Measurements from ENCODE around the gene TRIM28. TPM values are rescaled to one million over a fixed set of nuclear protein-coding genes. Genes with fewer than 3 reads are reported as not detected.

The TRIM28 gene
- total and polyA plus RNA-seq, 9 of the 15 experiments (the other 6 are each of a cell fraction or from before 2014, with no cell fraction given): 12.1 to 797 (median 490) TPM

DNA sequence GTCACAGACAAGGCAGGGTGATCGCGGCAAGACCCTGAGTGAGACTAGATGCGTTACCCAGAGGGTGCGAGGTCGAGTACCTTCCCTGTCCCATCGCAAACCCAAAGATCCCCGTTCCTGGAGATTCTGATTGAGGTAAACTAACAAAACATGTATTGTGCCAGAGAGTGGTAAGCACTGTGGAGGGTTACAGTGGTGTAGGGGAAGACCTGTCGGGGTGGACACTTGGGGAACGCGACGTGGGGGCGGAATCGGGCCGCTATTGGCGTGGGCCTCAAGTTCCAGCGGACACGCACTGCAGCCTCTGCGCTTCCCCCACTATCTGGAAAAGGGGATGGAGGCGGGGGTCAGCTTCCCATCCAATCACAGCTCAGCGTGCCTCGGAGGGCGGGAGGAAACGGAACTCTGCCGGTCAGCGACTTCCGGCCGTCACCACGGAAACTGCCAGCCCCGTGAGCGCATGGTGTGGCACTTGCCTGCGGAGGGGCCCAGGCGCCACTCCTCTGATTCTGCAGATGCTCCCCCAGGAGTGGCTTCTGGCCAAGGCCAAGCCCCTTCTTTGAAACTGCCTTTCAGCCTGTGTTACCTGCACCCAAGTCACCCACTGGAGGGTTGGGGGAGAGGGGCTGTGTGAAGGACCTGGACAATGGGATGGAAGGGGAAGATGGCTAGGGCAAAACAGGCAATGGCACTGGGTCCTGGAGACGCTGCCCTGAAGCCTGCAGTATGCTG is 15.6 kb downstream of the TRIM28 start (continued):
- TF ChIP-seq, protein P1, sequence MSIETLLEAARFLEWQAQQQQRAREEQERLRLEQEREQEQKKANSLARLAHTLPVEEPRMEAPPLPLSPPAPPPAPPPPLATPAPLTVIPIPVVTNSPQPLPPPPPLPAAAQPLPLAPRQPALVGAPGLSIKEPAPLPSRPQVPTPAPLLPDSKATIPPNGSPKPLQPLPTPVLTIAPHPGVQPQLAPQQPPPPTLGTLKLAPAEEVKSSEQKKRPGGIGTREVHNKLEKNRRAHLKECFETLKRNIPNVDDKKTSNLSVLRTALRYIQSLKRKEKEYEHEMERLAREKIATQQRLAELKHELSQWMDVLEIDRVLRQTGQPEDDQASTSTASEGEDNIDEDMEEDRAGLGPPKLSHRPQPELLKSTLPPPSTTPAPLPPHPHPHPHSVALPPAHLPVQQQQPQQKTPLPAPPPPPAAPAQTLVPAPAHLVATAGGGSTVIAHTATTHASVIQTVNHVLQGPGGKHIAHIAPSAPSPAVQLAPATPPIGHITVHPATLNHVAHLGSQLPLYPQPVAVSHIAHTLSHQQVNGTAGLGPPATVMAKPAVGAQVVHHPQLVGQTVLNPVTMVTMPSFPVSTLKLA (conservative IDR thresholded peaks at IDR 0.05): peak; percentile 86 to 93
- TF ChIP-seq MYC (IDR thresholded peaks at IDR 0.05; ENCODE audit: low read depth, low read length): peak; percentile 98
- TF ChIP-seq MYC (CRISPR knock-in tag; IDR thresholded peaks at IDR 0.05; ENCODE audit: borderline replicate concordance, low read depth): peak; percentile 71; the same call in 1 of the 2 replicates
- peak; percentile 83 for TF ChIP-seq ZZZ3 (IDR thresholded peaks at IDR 0.05)
- TF ChIP-seq ZFP91 (CRISPR knock-in tag; IDR thresholded peaks at IDR 0.05): 0 out of 2 replicates have a peak, but pooled peaks have one; percentile 21
- TF ChIP-seq YBX1 (IDR thresholded peaks at IDR 0.05): no peak
- peak; percentile 92 for TF ChIP-seq PHF21A (IDR thresholded peaks at IDR 0.05; ENCODE audit: borderline replicate concordance, low read depth)
- TF ChIP-seq DEAF1 (CRISPR knock-in tag; IDR thresholded peaks at IDR 0.05): no peak
- TF ChIP-seq GMEB1 (CRISPR knock-in tag; IDR thresholded peaks at IDR 0.05): peak; percentile 42; the same call in 1 of the 2 replicates
- TF ChIP-seq ARID1B (IDR thresholded peaks at IDR 0.05): no peak
- no peak for TF ChIP-seq ZNF134 (CRISPR knock-in tag; conservative IDR thresholded peaks at IDR 0.05)
- TF ChIP-seq SRSF3 (IDR thresholded peaks at IDR 0.05; ENCODE audit: insufficient read depth, low read length): no peak
- TF ChIP-seq POLR2A (conservative IDR thresholded peaks at IDR 0.05): peak; percentile 94
- no peak for TF ChIP-seq MTF1 (CRISPR knock-in tag; IDR thresholded peaks at IDR 0.05; ENCODE audit: borderline replicate concordance)
- TF ChIP-seq, protein P2, sequence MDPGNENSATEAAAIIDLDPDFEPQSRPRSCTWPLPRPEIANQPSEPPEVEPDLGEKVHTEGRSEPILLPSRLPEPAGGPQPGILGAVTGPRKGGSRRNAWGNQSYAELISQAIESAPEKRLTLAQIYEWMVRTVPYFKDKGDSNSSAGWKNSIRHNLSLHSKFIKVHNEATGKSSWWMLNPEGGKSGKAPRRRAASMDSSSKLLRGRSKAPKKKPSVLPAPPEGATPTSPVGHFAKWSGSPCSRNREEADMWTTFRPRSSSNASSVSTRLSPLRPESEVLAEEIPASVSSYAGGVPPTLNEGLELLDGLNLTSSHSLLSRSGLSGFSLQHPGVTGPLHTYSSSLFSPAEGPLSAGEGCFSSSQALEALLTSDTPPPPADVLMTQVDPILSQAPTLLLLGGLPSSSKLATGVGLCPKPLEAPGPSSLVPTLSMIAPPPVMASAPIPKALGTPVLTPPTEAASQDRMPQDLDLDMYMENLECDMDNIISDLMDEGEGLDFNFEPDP (CRISPR knock-in tag; IDR thresholded peaks at IDR 0.05): no peak
- TF ChIP-seq FOSL1 (tag; conservative IDR thresholded peaks at IDR 0.05): no peak; the same call in 1 of the 2 replicates
- TF ChIP-seq ZNF444 (CRISPR knock-in tag; IDR thresholded peaks at IDR 0.05): no peak
- no peak for TF ChIP-seq BDP1 (IDR thresholded peaks at IDR 0.05; ENCODE audit: insufficient read depth, insufficient read length)
- TF ChIP-seq TBL1XR1 (IDR thresholded peaks at IDR 0.05; ENCODE audit: low read length in 2 of 2): no peak
- no peak for TF ChIP-seq ZNF778 (CRISPR knock-in tag; IDR thresholded peaks at IDR 0.05)
- TF ChIP-seq DIDO1 (tag; IDR thresholded peaks at IDR 0.05; ENCODE audit: low read depth): 0 out of 2 replicates have a peak, but pooled peaks have one; percentile 49

Measured in K562 (cell line).